GM19324 (cell line): Measurements from ENCODE around the gene RBP3.
"Not testable (repeated sequence)": the region's sequence is repeated elsewhere in the genome, so short reads cannot be mapped to it uniquely, and the experiment has no call there.

Source experiments
- ATAC-seq: cut with Tn5 transposase; IDR thresholded peaks from one replicate; pipeline ENCODE4 v1.9.1; 2021; ENCODE audit warnings: mild to moderate bottlenecking, moderate library complexity; ENCODE audit not compliant: unreplicated experiment, low FRiP score

The RBP3 gene

GRCh38 chr10:47370015-47370767 lies 22.0 kb downstream of the RBP3 start:
- ATAC-seq: no peak

GRCh38 chr10:47370878-47371277 lies 22.7 kb downstream of the RBP3 start:
- no peak for ATAC-seq

- ATAC-seq: no peak
Observed at GRCh38 chr10:47371629-47372485, 23.7 kb downstream of the RBP3 start.

GRCh38 chr10:47372726-47373125 lies 24.6 kb downstream of the RBP3 start:
- ATAC-seq: no peak

GRCh38 chr10:47374611-47375536 lies 26.7 kb downstream of the RBP3 start:
- no peak for ATAC-seq

GRCh38 chr10:47376522-47377220 lies 28.5 kb downstream of the RBP3 start:
- no peak for ATAC-seq

- ATAC-seq: no peak
Observed at GRCh38 chr10:47378183-47378510, 30.0 kb downstream of the RBP3 start.

- ATAC-seq: no peak
Observed at GRCh38 chr10:47378606-47379444, 30.7 kb downstream of the RBP3 start.

- no peak for ATAC-seq
Observed at GRCh38 chr10:47379445-47379785, 31.3 kb downstream of the RBP3 start.

GRCh38 chr10:47379901-47380300 lies 31.7 kb downstream of the RBP3 start:
- no peak for ATAC-seq

- no peak for ATAC-seq
Observed at GRCh38 chr10:47380341-47381102, 32.4 kb downstream of the RBP3 start.

GRCh38 chr10:47381103-47381395 lies 32.9 kb downstream of the RBP3 start:
- no peak for ATAC-seq

- ATAC-seq: no peak
Observed at GRCh38 chr10:47381427-47382379, 33.5 kb downstream of the RBP3 start.

GRCh38 chr10:47383261-47384147 lies 35.3 kb downstream of the RBP3 start:
- no peak for ATAC-seq

GRCh38 chr10:47384148-47384921 lies 36.2 kb downstream of the RBP3 start, which contains the start of gene ZNF488:
TSS of gene ZNF488 (minus strand) at chr10:47384293. CDS start at chr10:47368829, 15,464 bp downstream.
- peak; percentile 83 for ATAC-seq

GRCh38 chr10:47386104-47386503 lies 37.9 kb downstream of the RBP3 start:
- not testable (repeated sequence) for ATAC-seq
